Stimulated activated naive CD8-positive, alpha-beta T cell treated with anti-CD3 and anti-CD28 coated beads, Interleukin-15, Interleukin-2, amounts not matched to agents 100 ng/mL and 50 ng/mL, for 24 hours (primary cell): ENCODE data around the gene CRISP3.

Source experiments
- H3K27ac Mint-ChIP-seq: one replicate; pipeline ENCODE4 v1.8.0; 2021; ENCODE audit warnings: mild to moderate bottlenecking, mixed read lengths
- H3K27me3 Mint-ChIP-seq: one replicate; pipeline ENCODE4 v1.8.0; 2021; ENCODE audit warnings: mixed read lengths
- H3K36me3 Mint-ChIP-seq: one replicate; pipeline ENCODE4 v1.8.0; 2021; ENCODE audit warnings: low read depth, mixed read lengths
- H3K4me1 Mint-ChIP-seq: one replicate; pipeline ENCODE4 v1.8.0; 2021; ENCODE audit warnings: low read depth, mixed read lengths
- H3K4me3 Mint-ChIP-seq: one replicate; pipeline ENCODE4 v1.8.0; 2021; ENCODE audit warnings: mild to moderate bottlenecking, mixed read lengths
- H3K9me3 Mint-ChIP-seq: one replicate; pipeline ENCODE4 v1.8.0; 2021; ENCODE audit warnings: mixed read lengths

The CRISP3 gene, protein sequence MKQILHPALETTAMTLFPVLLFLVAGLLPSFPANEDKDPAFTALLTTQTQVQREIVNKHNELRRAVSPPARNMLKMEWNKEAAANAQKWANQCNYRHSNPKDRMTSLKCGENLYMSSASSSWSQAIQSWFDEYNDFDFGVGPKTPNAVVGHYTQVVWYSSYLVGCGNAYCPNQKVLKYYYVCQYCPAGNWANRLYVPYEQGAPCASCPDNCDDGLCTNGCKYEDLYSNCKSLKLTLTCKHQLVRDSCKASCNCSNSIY

GRCh38 chr6:49744259-49744658, at the start of gene CRISP3:
CRISP3 (minus strand) TSS chr6:49744388; CDS start chr6:49744367, 21 bp downstream.
- H3K27me3 Mint-ChIP-seq = no peaks in the 10 kb centered on the region
- no peak within 1 kb of the TSS for H3K27ac Mint-ChIP-seq
- H3K4me3 Mint-ChIP-seq = no peak within 1 kb of the TSS
- no peaks in the 10 kb centered on the region for H3K4me1 Mint-ChIP-seq
- peaks cover under 1% of the 10 kb centered on the region for H3K9me3 Mint-ChIP-seq
- H3K36me3 Mint-ChIP-seq = no peaks in the 10 kb centered on the region

DNA sequence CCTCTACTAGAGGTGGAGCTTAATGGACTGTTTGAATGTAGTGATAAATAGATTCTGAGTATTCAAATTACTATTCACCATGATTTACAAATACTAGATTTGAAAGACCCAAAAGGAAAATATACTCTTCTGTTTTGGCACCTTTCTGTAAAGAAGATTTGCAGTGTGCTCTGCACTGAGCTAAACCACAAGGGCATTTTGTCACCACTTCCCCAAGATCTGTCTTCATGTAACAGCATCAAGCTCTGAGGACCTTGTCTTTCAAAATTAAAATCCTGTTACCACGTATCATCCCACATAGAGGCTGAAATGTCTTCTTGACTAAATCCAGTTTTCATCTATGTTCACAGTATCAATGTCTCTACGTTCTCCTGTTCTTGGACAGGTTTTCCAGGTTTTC, 46.2 kb upstream of the CRISP3 start:
- H3K4me1 Mint-ChIP-seq = no peaks in the 10 kb centered on the region
- no peak overlapping the region for H3K4me3 Mint-ChIP-seq
- H3K9me3 Mint-ChIP-seq = peaks cover 6% of the 10 kb centered on the region
- H3K27me3 Mint-ChIP-seq = no peaks in the 10 kb centered on the region
- no peaks in the 10 kb centered on the region for H3K36me3 Mint-ChIP-seq
- H3K27ac Mint-ChIP-seq = no peak overlapping the region

GRCh38 chr6:49787176-49787575, 43.0 kb upstream of the CRISP3 start, which contains the start of gene PGK2:
PGK2 (minus strand) TSS chr6:49787285; CDS start chr6:49787187, 98 bp downstream.
- no peaks in the 10 kb centered on the region for H3K36me3 Mint-ChIP-seq
- H3K4me3 Mint-ChIP-seq = no peak within 1 kb of the TSS
- no peak within 1 kb of the TSS for H3K27ac Mint-ChIP-seq
- H3K27me3 Mint-ChIP-seq = no peaks in the 10 kb centered on the region
- H3K9me3 Mint-ChIP-seq = peaks cover 6% of the 10 kb centered on the region
- no peaks in the 10 kb centered on the region for H3K4me1 Mint-ChIP-seq

- Mint-ChIP-seq H3K36me3 (no peaks in the 10 kb centered on the region), H3K9me3 (peaks cover 6% of the 10 kb centered on the region), H3K27me3 (no peaks in the 10 kb centered on the region), H3K27ac (no peak overlapping the region), H3K4me3 (no peak overlapping the region), H3K4me1 (no peaks in the 10 kb centered on the region)
Measured at GRCh38 chr6:49784272-49784671, 40.1 kb upstream of the CRISP3 start.

DNA sequence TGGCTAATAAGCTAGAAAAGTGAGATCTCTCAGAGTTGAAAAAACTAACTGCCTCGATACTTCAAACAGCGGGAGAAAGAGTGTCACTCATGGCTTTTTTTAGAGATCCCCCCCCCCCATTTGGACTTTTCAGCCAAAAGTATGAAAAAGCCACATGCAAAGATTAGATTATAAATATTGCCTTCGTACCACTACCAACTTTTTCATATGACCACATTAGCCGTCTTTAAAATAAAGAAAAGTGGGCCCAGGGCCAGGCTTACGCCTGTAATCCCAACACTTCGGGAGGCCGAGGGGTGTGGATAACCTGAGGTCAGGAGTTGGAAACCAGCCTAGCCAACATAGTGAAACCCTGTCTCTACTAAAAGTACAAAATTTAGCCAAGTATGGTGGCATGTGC, 38.5 kb upstream of the CRISP3 start:
- H3K27me3 Mint-ChIP-seq = no peaks in the 10 kb centered on the region
- no peaks in the 10 kb centered on the region for H3K36me3 Mint-ChIP-seq
- peaks cover 2% of the 10 kb centered on the region for H3K9me3 Mint-ChIP-seq
- H3K4me3 Mint-ChIP-seq = no peak overlapping the region
- H3K27ac Mint-ChIP-seq = no peak overlapping the region
- H3K4me1 Mint-ChIP-seq = no peaks in the 10 kb centered on the region

DNA sequence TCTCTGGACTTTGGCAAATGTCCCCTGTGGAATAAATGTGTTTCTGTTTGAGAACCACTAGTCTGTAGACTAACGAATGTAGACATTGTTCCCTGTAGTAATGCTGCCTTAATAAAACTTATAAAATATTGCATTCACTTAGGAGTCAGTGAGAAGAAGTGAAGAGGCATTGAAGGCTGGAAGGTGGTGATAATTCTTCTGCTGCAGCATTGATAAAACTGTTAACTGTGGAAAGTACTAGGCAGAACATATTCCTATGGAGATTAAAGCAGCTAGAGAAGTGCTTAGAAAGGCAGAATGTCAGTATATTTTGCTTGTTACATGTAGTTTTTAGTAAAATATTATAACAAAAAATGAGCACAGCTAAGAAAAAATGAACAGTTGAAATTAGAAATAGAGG, 38.1 kb upstream of the CRISP3 start:
- Mint-ChIP-seq H3K27ac (no peak overlapping the region), H3K9me3 (no peaks in the 10 kb centered on the region), H3K4me3 (no peak overlapping the region), H3K36me3 (no peaks in the 10 kb centered on the region), H3K4me1 (no peaks in the 10 kb centered on the region), H3K27me3 (no peaks in the 10 kb centered on the region)

DNA sequence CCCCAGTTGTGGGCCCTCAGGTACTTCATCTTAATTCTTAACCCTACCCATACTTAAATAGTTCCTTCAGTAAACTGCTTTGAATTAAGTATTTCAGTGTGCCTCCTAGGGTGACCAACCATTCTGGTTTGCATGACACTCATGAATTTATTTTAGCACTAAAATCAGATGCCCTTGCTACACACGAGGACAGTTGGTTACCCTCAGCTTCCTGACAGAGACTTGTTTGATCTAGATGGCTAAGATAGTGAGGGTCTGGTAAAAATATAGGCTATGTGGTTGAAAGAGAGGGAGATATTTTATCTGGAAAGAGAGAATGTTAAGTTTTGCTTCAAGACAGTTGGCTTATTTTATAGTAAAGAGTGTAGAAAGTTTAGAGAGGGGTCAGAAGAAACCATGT, 32.3 kb upstream of the CRISP3 start:
- Mint-ChIP-seq H3K9me3 (no peaks in the 10 kb centered on the region), H3K27ac (no peak overlapping the region), H3K4me3 (no peak overlapping the region), H3K27me3 (no peaks in the 10 kb centered on the region), H3K4me1 (no peaks in the 10 kb centered on the region), H3K36me3 (no peaks in the 10 kb centered on the region)

DNA sequence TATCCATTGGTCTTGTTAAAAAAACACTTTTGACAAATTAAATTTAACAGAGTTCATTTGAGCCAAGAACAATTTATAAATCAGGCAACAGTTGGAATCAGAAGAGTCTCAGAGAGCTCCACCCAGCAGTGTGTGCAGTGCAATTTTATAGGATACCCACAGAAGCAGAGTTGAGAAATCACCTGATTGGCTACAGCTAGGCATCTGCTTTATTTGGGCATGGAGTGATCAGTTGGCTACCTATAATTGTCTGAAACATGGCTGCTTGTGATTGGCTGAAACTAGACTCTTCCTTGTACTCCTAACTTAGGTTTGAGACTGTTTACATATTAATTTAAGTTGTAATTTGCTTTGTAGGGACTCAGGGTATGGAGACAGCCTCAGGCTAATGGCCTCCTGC, 30.9 kb upstream of the CRISP3 start:
- no peak overlapping the region for H3K4me3 Mint-ChIP-seq
- no peaks in the 10 kb centered on the region for H3K27me3 Mint-ChIP-seq
- no peaks in the 10 kb centered on the region for H3K4me1 Mint-ChIP-seq
- H3K36me3 Mint-ChIP-seq = no peaks in the 10 kb centered on the region
- no peak overlapping the region for H3K27ac Mint-ChIP-seq
- H3K9me3 Mint-ChIP-seq = no peaks in the 10 kb centered on the region

- Mint-ChIP-seq H3K27me3 (no peaks in the 10 kb centered on the region), H3K4me3 (no peak overlapping the region), H3K36me3 (no peaks in the 10 kb centered on the region), H3K27ac (no peak overlapping the region), H3K4me1 (no peaks in the 10 kb centered on the region), H3K9me3 (no peaks in the 10 kb centered on the region)
Measured at GRCh38 chr6:49772285-49772684, 28.1 kb upstream of the CRISP3 start.

DNA sequence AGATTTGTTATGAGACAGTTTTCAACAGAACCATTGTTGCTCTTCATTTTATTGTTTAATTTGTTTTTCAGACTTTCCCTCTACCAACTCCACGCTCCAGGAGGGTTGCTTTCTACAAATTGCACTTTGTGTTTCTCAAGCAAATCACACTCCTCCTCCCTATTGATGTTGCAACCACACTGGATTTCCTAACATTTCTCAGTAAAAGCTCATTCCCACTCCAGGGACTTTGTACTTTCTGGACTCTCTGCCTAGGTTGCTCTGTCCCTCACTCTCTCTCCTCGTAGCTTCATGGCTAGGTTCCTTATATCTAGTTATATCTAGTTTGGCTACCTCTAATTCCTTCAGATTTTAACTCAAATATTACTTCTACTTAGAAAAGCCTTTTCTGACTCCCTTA, 22.6 kb upstream of the CRISP3 start:
- Mint-ChIP-seq H3K27ac (no peak overlapping the region), H3K36me3 (no peaks in the 10 kb centered on the region), H3K4me1 (no peaks in the 10 kb centered on the region), H3K27me3 (no peaks in the 10 kb centered on the region), H3K4me3 (no peak overlapping the region), H3K9me3 (no peaks in the 10 kb centered on the region)

DNA sequence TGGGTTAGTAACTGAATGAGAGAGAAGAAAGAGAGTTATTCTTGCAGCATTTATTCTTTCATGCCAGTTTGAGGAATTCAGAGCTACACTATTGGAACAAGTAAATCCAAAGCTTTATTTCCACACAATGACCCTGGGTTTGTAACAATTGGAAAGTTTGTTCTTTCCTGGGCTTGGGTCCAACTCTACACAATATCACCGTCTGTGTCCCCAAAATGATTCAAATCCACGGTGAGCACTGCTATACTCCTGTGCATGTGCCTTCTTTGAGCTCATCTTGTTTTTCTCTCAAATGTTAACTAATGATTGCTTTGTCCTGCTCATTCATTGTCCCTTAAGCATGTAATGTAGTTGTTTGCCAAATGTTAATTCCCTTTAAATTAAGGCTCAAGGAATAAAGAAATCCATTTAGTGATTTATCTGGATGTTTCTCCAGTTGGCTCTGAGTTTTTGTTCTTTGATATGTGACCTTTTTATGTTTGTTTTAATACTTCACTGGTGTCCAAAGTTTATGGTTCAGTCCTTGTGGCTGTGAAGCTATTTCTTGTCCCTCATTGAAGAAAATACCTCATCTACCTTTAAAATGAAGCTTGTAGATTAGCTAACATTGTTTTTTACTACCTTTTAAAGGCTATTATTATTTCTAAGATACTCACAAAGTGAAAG, 20.5 kb upstream of the CRISP3 start:
- Mint-ChIP-seq H3K4me1 (no peaks in the 10 kb centered on the region), H3K4me3 (no peak overlapping the region), H3K36me3 (no peaks in the 10 kb centered on the region), H3K27ac (no peak overlapping the region), H3K9me3 (no peaks in the 10 kb centered on the region), H3K27me3 (no peaks in the 10 kb centered on the region)

DNA sequence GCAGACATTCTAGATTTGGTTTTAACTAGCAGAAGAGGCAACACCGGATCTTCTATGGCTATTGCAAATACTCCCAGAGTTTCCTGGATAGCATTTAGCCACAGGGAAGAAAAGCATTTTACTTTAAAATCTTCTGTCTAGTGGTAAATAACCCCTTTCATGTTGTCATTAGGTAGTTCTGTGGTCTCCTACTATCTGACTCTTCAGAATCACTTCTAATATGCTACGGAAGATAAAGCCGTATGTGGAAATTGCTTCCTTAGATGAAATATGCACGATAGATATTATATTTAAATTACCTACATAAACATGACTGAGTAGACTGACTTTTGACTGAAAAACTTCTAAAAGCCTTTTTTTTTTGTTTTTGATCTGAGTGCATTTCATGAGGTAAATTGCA, 759 bp downstream of the CRISP3 start:
- Mint-ChIP-seq H3K27ac (no peak overlapping the region), H3K4me1 (no peaks in the 10 kb centered on the region), H3K4me3 (no peak overlapping the region), H3K9me3 (no peaks in the 10 kb centered on the region), H3K27me3 (no peaks in the 10 kb centered on the region), H3K36me3 (no peaks in the 10 kb centered on the region)

- H3K9me3 Mint-ChIP-seq = no peaks in the 10 kb centered on the region
- no peaks in the 10 kb centered on the region for H3K4me1 Mint-ChIP-seq
- no peak overlapping the region for H3K4me3 Mint-ChIP-seq
- no peaks in the 10 kb centered on the region for H3K27me3 Mint-ChIP-seq
- no peaks in the 10 kb centered on the region for H3K36me3 Mint-ChIP-seq
- H3K27ac Mint-ChIP-seq = no peak overlapping the region
Measured at GRCh38 chr6:49739423-49739822, 4.8 kb downstream of the CRISP3 start.

- no peaks in the 10 kb centered on the region for H3K36me3 Mint-ChIP-seq
- H3K4me1 Mint-ChIP-seq = no peaks in the 10 kb centered on the region
- no peaks in the 10 kb centered on the region for H3K27me3 Mint-ChIP-seq
- no peak overlapping the region for H3K4me3 Mint-ChIP-seq
- no peak overlapping the region for H3K27ac Mint-ChIP-seq
- H3K9me3 Mint-ChIP-seq = no peaks in the 10 kb centered on the region
Measured at GRCh38 chr6:49736017-49736508, 8.1 kb downstream of the CRISP3 start.

DNA sequence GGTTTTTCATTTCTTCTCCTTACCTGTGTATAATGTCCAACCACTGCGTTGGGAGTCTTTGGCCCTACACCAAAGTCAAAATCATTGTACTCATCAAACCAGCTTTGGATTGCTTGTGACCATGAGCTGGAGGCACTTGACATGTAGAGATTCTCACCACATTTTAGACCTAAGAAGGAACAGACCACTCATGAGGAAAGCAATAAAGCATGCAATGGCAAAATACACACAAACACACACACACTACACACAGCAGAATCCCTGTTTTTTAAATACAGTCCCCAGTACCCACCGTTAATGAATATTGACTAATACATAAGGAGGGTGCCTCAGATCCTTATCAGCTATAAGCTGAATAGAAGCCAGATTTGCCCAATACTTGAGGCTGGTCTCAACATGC, 10.5 kb downstream of the CRISP3 start:
- no peaks in the 10 kb centered on the region for H3K36me3 Mint-ChIP-seq

DNA sequence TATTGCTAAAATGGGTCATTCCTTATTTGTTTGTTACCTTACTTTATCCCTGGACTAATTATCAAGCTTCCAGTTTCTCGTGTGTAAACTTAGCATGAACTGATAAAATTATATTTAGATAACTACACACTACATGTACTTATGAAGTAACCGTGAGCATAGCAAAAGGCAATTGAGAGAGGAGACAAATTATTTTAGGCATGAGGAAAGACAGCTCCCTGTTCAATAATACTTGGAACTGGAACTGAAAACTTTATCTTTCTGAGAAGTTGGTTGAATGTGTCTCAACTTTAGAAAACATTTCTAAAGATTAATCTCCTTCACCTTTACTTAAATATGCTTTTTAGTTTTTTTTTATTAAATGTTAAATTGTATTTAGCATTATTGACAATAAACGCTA, 11.4 kb downstream of the CRISP3 start:
- Mint-ChIP-seq H3K4me3 (no peak overlapping the region), H3K9me3 (peaks cover 4% of the 10 kb centered on the region), H3K27ac (no peak overlapping the region), H3K4me1 (no peaks in the 10 kb centered on the region), H3K27me3 (no peaks in the 10 kb centered on the region), H3K36me3 (no peaks in the 10 kb centered on the region)

More for the DNA sequence above, 10.5 kb downstream of the CRISP3 start:
- Mint-ChIP-seq H3K4me1 (no peaks in the 10 kb centered on the region), H3K27ac (no peak overlapping the region), H3K9me3 (peaks cover 2% of the 10 kb centered on the region), H3K4me3 (no peak overlapping the region), H3K27me3 (no peaks in the 10 kb centered on the region)
